ENCODE results near the gene PALLD. TPM values are rescaled to one million over a fixed set of nuclear protein-coding genes. Genes with fewer than 3 reads are reported as not detected.

Gene PALLD
- total RNA-seq, 1 donor from 2014 or later = 16.4 TPM

GRCh38 chr4:168618577-168619265 lies 121.9 kb downstream of the PALLD start:
- no peak for TF ChIP-seq CTCF (IDR thresholded peaks at IDR 0.05; ENCODE audit: unreplicated experiment)
- no peaks in the 10 kb centered on the region for H3K9me3 Mint-ChIP-seq (ENCODE audit: unreplicated experiment)
- DNase-seq (ENCODE audit: low spot score) = no peak
- H3K27ac Mint-ChIP-seq (ENCODE audit: unreplicated experiment) = no peak overlapping the region
- H3K4me1 Mint-ChIP-seq (ENCODE audit: unreplicated experiment) = no peaks in the 10 kb centered on the region
- no peaks in the 10 kb centered on the region for H3K36me3 Mint-ChIP-seq (ENCODE audit: low read depth, unreplicated experiment)
- H3K27me3 Mint-ChIP-seq (ENCODE audit: unreplicated experiment) = peaks cover 1% of the 10 kb centered on the region
- no peak overlapping the region for H3K4me3 Mint-ChIP-seq (ENCODE audit: unreplicated experiment)

- peaks cover 1% of the 10 kb centered on the region for H3K27me3 Mint-ChIP-seq (ENCODE audit: unreplicated experiment)
- no peak overlapping the region for H3K27ac Mint-ChIP-seq (ENCODE audit: unreplicated experiment)
- no peaks in the 10 kb centered on the region for H3K4me1 Mint-ChIP-seq (ENCODE audit: unreplicated experiment)
- no peak overlapping the region for H3K4me3 Mint-ChIP-seq (ENCODE audit: unreplicated experiment)
- no peaks in the 10 kb centered on the region for H3K36me3 Mint-ChIP-seq (ENCODE audit: low read depth, unreplicated experiment)
- DNase-seq (ENCODE audit: low spot score) = no peak
- TF ChIP-seq CTCF (IDR thresholded peaks at IDR 0.05; ENCODE audit: unreplicated experiment) = no peak
- H3K9me3 Mint-ChIP-seq (ENCODE audit: unreplicated experiment) = no peaks in the 10 kb centered on the region
Observed at GRCh38 chr4:168619266-168619631, 122.4 kb downstream of the PALLD start.

- Mint-ChIP-seq H3K27ac (ENCODE audit: unreplicated experiment) (no peak overlapping the region), H3K36me3 (ENCODE audit: low read depth, unreplicated experiment) (no peaks in the 10 kb centered on the region), H3K4me3 (ENCODE audit: unreplicated experiment) (no peak overlapping the region), H3K27me3 (ENCODE audit: unreplicated experiment) (peaks cover 1% of the 10 kb centered on the region), H3K9me3 (ENCODE audit: unreplicated experiment) (no peaks in the 10 kb centered on the region), H3K4me1 (ENCODE audit: unreplicated experiment) (no peaks in the 10 kb centered on the region)
- no peak for DNase-seq (ENCODE audit: low spot score)
- TF ChIP-seq CTCF (IDR thresholded peaks at IDR 0.05; ENCODE audit: unreplicated experiment) = no peak
Observed at GRCh38 chr4:168621806-168622589, 125.1 kb downstream of the PALLD start.

GRCh38 chr4:168622600-168622999 lies 125.7 kb downstream of the PALLD start:
- H3K36me3 Mint-ChIP-seq (ENCODE audit: low read depth, unreplicated experiment) = no peaks in the 10 kb centered on the region
- no peaks in the 10 kb centered on the region for H3K9me3 Mint-ChIP-seq (ENCODE audit: unreplicated experiment)
- H3K27ac Mint-ChIP-seq (ENCODE audit: unreplicated experiment) = no peak overlapping the region
- no peak for TF ChIP-seq CTCF (IDR thresholded peaks at IDR 0.05; ENCODE audit: unreplicated experiment)
- no peaks in the 10 kb centered on the region for H3K4me1 Mint-ChIP-seq (ENCODE audit: unreplicated experiment)
- peaks cover 1% of the 10 kb centered on the region for H3K27me3 Mint-ChIP-seq (ENCODE audit: unreplicated experiment)
- DNase-seq (ENCODE audit: low spot score) = no peak
- no peak overlapping the region for H3K4me3 Mint-ChIP-seq (ENCODE audit: unreplicated experiment)

GRCh38 chr4:168623011-168623410 lies 126.2 kb downstream of the PALLD start:
- Mint-ChIP-seq H3K27me3 (ENCODE audit: unreplicated experiment) (no peaks in the 10 kb centered on the region), H3K4me1 (ENCODE audit: unreplicated experiment) (no peaks in the 10 kb centered on the region), H3K27ac (ENCODE audit: unreplicated experiment) (no peak overlapping the region), H3K36me3 (ENCODE audit: low read depth, unreplicated experiment) (no peaks in the 10 kb centered on the region), H3K9me3 (ENCODE audit: unreplicated experiment) (no peaks in the 10 kb centered on the region), H3K4me3 (ENCODE audit: unreplicated experiment) (no peak overlapping the region)
- TF ChIP-seq CTCF (IDR thresholded peaks at IDR 0.05; ENCODE audit: unreplicated experiment) = no peak
- no peak for DNase-seq (ENCODE audit: low spot score)
